SU-DHL-6 (cell line): ENCODE data around the gene MDM4.

Source experiments
- H2AFZ ChIP-seq: fragments of 200-600 bp; sonication (generic); 2 replicates; pipeline ENCODE4 v1.6.1; 2014; ENCODE audit warnings: low read depth, mild to moderate bottlenecking, moderate library complexity, mixed read lengths, antibody characterized with exemption, low read length; ENCODE audit not compliant: severe bottlenecking
- H3F3A ChIP-seq: fragments of 200-600 bp; shearing (Covaris generic); 2 replicates; pipeline ENCODE4 v1.6.0; 2016; ENCODE audit warnings: antibody characterized with exemption, mild to moderate bottlenecking; ENCODE audit not compliant: insufficient read depth
- H3K27ac ChIP-seq: fragments of 200-600 bp; sonication (generic); 2 replicates; pipeline ENCODE4 v1.5.1; 2016; ENCODE audit warnings: low read depth, mild to moderate bottlenecking, low read length, moderate library complexity, mixed read lengths
- H3K27me3 ChIP-seq: fragments of 200-600 bp; sonication (generic), shearing (Covaris generic); 2 replicates; pipeline ENCODE4 v1.6.0; 2014; ENCODE audit warnings: mild to moderate bottlenecking, low read length
- H3K36me3 ChIP-seq: fragments of 200-600 bp; sonication (generic); 2 replicates; pipeline ENCODE4 v1.6.1; 2014; ENCODE audit warnings: mild to moderate bottlenecking, low read length, mixed read lengths
- H3K4me2 ChIP-seq: fragments of 300-600, 200-600 bp; shearing (Covaris generic), sonication (generic); 2 replicates; pipeline ENCODE4 v1.6.0; 2014; ENCODE audit warnings: low read length, low read depth, mild to moderate bottlenecking; ENCODE audit not compliant: poor library complexity, severe bottlenecking
- H3K4me3 ChIP-seq: fragments of 200-600 bp; sonication (generic); 2 replicates; pipeline ENCODE4 v1.5.1; 2014; ENCODE audit warnings: antibody characterized with exemption, low read length, mild to moderate bottlenecking, mixed read lengths; ENCODE audit not compliant: insufficient read depth, poor library complexity, severe bottlenecking
- H3K79me2 ChIP-seq: fragments of 200-600 bp; sonication (generic); 2 replicates; pipeline ENCODE4 v1.6.1; 2014; ENCODE audit warnings: mild to moderate bottlenecking, low read length, moderate library complexity; ENCODE audit not compliant: insufficient read depth
- H3K9ac ChIP-seq: fragments of 200-600 bp; sonication (generic); 2 replicates; pipeline ENCODE4 v1.7.0; 2014; ENCODE audit warnings: mild to moderate bottlenecking, low read length
- H3K9me2 ChIP-seq: fragments of 200-600 bp; sonication (generic); replicated peaks from 2 replicates; pipeline ENCODE4 v1.6.1; 2014; ENCODE audit warnings: low read length; ENCODE audit not compliant: insufficient read depth
- H3K9me3 ChIP-seq: fragments of 200-600 bp; sonication (generic); 2 replicates; pipeline ENCODE4 v1.6.1; 2014; ENCODE audit warnings: low read length, mixed read lengths; ENCODE audit not compliant: insufficient read depth
- H4K20me1 ChIP-seq: fragments of 200-600 bp; sonication (generic); 2 replicates; pipeline ENCODE4 v1.6.1; 2014; ENCODE audit warnings: low read depth, mild to moderate bottlenecking, antibody characterized with exemption, low read length, moderate library complexity, mixed read lengths
- CTCF ChIP-seq: fragments of 200-600 bp; sonication (generic); IDR thresholded peaks from one replicate; pipeline ENCODE4 v1.5.1; 2017; ENCODE audit warnings: antibody characterized with exemption, mild to moderate bottlenecking, low read length, moderate library complexity; ENCODE audit not compliant: insufficient read depth, poor library complexity, severe bottlenecking
- EZH2phosphoT487 ChIP-seq: fragments of 200-600 bp; sonication (generic), shearing (Covaris generic); conservative IDR thresholded peaks from 2 replicates; pipeline ENCODE4 v1.6.1; 2018; ENCODE audit warnings: mild to moderate bottlenecking, antibody characterized with exemption, low read length, moderate library complexity, mixed read lengths

MDM4 gene

GRCh38 chr1:204503913-204504519 is 12.2 kb upstream of the MDM4 start:
- TF ChIP-seq EZH2phosphoT487 (no peak), CTCF (no peak)
- Histone ChIP-seq H3K9ac (no peak overlapping the region), H3F3A (peaks cover 13% of the 10 kb centered on the region), H3K36me3 (no peaks in the 10 kb centered on the region), H4K20me1 (no peaks in the 10 kb centered on the region), H3K27me3 (no peaks in the 10 kb centered on the region), H3K4me2 (no peak overlapping the region), H3K9me3 (no peaks in the 10 kb centered on the region), H3K27ac (no peak overlapping the region), H3K4me3 (no peak overlapping the region), H3K9me2 (no peaks in the 10 kb centered on the region), H3K79me2 (no peaks in the 10 kb centered on the region), H2AFZ (no peak overlapping the region)

DNA sequence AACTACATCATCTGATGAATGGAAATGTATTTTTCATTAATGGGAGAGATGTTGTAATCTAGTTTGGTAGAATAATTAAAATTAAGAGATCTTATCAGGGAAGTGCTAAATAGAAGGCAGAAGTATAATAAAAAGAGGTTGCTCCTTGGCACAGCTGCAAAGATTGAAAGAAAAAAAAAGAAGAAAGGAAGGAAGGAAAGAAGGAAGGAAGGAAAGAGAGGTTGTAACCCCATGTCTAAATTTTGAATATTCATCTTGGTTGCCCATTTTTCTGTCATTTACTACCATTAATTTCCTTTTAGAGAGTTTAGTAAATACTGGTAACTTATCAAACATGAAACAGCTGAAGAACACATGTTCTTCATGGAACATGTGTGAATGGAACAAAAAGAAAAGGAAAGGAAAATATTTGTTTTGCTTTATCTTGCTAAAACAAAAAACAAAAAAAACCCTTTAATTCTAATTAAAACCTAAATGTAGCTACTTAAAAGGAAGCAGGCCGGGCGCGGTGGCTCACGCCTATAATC is 10.5 kb upstream of the MDM4 start:
- H2AFZ ChIP-seq: peak overlapping the region; percentile 57
- no peaks in the 10 kb centered on the region for H3K36me3 ChIP-seq
- peaks cover 16% of the 10 kb centered on the region for H3F3A ChIP-seq
- H3K27me3 ChIP-seq: no peaks in the 10 kb centered on the region
- H3K9ac ChIP-seq: peak overlapping the region; percentile 39
- peak overlapping the region; percentile 100 for H3K4me2 ChIP-seq
- H3K9me2 ChIP-seq: no peaks in the 10 kb centered on the region
- H3K4me3 ChIP-seq: peak overlapping the region; percentile 48
- no peaks in the 10 kb centered on the region for H3K9me3 ChIP-seq
- no peak for TF ChIP-seq CTCF
- no peak for TF ChIP-seq EZH2phosphoT487
- no peak overlapping the region for H3K27ac ChIP-seq
- no peaks in the 10 kb centered on the region for H4K20me1 ChIP-seq
- H3K79me2 ChIP-seq: no peaks in the 10 kb centered on the region

DNA sequence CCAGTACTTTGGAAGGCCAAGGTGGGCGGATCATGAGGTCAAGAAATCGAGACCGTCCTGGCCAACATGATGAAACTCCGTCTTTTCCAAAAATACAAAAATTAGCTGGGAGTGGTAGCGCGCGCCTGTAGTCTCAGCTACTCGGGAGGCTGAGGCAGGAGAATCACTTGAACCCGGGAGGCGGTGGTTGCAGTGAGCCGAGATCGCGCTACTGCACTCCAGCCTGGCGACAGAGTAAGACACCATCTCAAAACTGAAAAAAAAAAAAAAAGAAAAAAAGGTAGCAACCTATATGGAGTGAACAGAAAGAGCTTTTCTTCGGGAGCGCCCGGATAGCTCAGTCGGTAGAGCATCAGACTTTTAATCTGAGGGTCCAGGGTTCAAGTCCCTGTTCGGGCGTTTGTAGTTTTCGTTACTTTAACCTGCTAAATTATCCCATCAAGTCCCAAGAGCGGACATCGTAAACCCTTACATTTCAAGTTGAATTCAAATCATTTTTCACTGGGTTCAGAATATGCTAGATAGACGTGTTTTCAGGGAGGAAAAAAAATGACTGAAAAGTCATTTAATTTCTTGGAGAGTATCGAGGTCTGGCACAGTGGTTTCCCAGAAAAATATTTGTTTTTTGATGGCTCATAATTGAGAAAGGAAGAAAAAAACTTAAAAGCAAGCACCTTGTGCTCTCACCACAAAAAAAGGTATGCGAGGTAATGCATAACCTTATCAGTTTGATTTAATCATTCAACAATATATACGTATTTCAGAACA is 9.8 kb upstream of the MDM4 start:
- Histone ChIP-seq H3K79me2 (no peaks in the 10 kb centered on the region), H3F3A (peaks cover 22% of the 10 kb centered on the region), H4K20me1 (no peaks in the 10 kb centered on the region), H2AFZ (peak overlapping the region; percentile 57), H3K36me3 (no peaks in the 10 kb centered on the region), H3K9me3 (no peaks in the 10 kb centered on the region), H3K27ac (peak overlapping the region; percentile 72), H3K9ac (peak overlapping the region; percentile 64), H3K4me2 (peak overlapping the region; percentile 100), H3K27me3 (no peaks in the 10 kb centered on the region), H3K4me3 (peak overlapping the region; percentile 74), H3K9me2 (no peaks in the 10 kb centered on the region)
- TF ChIP-seq EZH2phosphoT487 (no peak), CTCF (no peak)
